ENCODE measurements around the gene PRSS2. TPM values are rescaled to one million over a fixed set of nuclear protein-coding genes. Genes with fewer than 3 reads are reported as not detected.

Gene PRSS2
- total and polyA plus RNA-seq, 9 of the 15 experiments (the other 6 are each of a cell fraction or from before 2014, with no cell fraction given), result 1.3 to 23.9 (median 3.8) TPM

GRCh38 chr7:142782922-142783900 is 12.4 kb downstream of the PRSS2 start (continued):
- TF ChIP-seq, protein P1, sequence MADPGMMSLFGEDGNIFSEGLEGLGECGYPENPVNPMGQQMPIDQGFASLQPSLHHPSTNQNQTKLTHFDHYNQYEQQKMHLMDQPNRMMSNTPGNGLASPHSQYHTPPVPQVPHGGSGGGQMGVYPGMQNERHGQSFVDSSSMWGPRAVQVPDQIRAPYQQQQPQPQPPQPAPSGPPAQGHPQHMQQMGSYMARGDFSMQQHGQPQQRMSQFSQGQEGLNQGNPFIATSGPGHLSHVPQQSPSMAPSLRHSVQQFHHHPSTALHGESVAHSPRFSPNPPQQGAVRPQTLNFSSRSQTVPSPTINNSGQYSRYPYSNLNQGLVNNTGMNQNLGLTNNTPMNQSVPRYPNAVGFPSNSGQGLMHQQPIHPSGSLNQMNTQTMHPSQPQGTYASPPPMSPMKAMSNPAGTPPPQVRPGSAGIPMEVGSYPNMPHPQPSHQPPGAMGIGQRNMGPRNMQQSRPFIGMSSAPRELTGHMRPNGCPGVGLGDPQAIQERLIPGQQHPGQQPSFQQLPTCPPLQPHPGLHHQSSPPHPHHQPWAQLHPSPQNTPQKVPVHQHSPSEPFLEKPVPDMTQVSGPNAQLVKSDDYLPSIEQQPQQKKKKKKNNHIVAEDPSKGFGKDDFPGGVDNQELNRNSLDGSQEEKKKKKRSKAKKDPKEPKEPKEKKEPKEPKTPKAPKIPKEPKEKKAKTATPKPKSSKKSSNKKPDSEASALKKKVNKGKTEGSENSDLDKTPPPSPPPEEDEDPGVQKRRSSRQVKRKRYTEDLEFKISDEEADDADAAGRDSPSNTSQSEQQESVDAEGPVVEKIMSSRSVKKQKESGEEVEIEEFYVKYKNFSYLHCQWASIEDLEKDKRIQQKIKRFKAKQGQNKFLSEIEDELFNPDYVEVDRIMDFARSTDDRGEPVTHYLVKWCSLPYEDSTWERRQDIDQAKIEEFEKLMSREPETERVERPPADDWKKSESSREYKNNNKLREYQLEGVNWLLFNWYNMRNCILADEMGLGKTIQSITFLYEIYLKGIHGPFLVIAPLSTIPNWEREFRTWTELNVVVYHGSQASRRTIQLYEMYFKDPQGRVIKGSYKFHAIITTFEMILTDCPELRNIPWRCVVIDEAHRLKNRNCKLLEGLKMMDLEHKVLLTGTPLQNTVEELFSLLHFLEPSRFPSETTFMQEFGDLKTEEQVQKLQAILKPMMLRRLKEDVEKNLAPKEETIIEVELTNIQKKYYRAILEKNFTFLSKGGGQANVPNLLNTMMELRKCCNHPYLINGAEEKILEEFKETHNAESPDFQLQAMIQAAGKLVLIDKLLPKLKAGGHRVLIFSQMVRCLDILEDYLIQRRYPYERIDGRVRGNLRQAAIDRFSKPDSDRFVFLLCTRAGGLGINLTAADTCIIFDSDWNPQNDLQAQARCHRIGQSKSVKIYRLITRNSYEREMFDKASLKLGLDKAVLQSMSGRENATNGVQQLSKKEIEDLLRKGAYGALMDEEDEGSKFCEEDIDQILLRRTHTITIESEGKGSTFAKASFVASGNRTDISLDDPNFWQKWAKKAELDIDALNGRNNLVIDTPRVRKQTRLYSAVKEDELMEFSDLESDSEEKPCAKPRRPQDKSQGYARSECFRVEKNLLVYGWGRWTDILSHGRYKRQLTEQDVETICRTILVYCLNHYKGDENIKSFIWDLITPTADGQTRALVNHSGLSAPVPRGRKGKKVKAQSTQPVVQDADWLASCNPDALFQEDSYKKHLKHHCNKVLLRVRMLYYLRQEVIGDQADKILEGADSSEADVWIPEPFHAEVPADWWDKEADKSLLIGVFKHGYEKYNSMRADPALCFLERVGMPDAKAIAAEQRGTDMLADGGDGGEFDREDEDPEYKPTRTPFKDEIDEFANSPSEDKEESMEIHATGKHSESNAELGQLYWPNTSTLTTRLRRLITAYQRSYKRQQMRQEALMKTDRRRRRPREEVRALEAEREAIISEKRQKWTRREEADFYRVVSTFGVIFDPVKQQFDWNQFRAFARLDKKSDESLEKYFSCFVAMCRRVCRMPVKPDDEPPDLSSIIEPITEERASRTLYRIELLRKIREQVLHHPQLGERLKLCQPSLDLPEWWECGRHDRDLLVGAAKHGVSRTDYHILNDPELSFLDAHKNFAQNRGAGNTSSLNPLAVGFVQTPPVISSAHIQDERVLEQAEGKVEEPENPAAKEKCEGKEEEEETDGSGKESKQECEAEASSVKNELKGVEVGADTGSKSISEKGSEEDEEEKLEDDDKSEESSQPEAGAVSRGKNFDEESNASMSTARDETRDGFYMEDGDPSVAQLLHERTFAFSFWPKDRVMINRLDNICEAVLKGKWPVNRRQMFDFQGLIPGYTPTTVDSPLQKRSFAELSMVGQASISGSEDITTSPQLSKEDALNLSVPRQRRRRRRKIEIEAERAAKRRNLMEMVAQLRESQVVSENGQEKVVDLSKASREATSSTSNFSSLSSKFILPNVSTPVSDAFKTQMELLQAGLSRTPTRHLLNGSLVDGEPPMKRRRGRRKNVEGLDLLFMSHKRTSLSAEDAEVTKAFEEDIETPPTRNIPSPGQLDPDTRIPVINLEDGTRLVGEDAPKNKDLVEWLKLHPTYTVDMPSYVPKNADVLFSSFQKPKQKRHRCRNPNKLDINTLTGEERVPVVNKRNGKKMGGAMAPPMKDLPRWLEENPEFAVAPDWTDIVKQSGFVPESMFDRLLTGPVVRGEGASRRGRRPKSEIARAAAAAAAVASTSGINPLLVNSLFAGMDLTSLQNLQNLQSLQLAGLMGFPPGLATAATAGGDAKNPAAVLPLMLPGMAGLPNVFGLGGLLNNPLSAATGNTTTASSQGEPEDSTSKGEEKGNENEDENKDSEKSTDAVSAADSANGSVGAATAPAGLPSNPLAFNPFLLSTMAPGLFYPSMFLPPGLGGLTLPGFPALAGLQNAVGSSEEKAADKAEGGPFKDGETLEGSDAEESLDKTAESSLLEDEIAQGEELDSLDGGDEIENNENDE (IDR thresholded peaks at IDR 0.05; ENCODE audit: low read depth, low read length), result no peak
- TF ChIP-seq DNMT1 (IDR thresholded peaks at IDR 0.05), result no peak
- no peak for TF ChIP-seq HSF4 (CRISPR knock-in tag; IDR thresholded peaks at IDR 0.05; ENCODE audit: borderline replicate concordance)
- TF ChIP-seq EP400 (IDR thresholded peaks at IDR 0.05), result no peak
- no peak for TF ChIP-seq FOXA3 (CRISPR knock-in tag; conservative IDR thresholded peaks at IDR 0.05 in 1 of 2, IDR thresholded peaks at IDR 0.05 in 1 of 2)
- TF ChIP-seq TAF7 (tag; IDR thresholded peaks at IDR 0.05), result no peak
- peak; percentile 97 for TF ChIP-seq XRCC5 (IDR thresholded peaks at IDR 0.05; ENCODE audit: low read depth, low read length)
- TF ChIP-seq NCOR1 (IDR thresholded peaks at IDR 0.05), result no peak
- peak; percentile 89; the same call in 1 of the 2 replicates for TF ChIP-seq ZNF609 (CRISPR knock-in tag; IDR thresholded peaks at IDR 0.05; ENCODE audit: borderline replicate concordance)

Data from K562 (cell line).